Stimulated activated CD8-positive, alpha-beta memory T cell treated with anti-CD3 and anti-CD28 coated beads, Interleukin-15, amount 100 ng/mL, for 48 hours (primary cell): ENCODE results near the gene LRRC61.
A peak's percentile ranks its signal among the peaks of the same experiment; 100 is the strongest.
"Not testable (repeated sequence)": the region's sequence is repeated elsewhere in the genome, so short reads cannot be mapped to it uniquely, and the experiment has no call there.

Experiments
- DNase-seq, 2 donors: peaks; one replicate each; pipeline ENCODE4 v3.0.0-alpha.2; 2020; ENCODE audit warnings: low read depth in 2 of 2

The LRRC61 gene

DNA sequence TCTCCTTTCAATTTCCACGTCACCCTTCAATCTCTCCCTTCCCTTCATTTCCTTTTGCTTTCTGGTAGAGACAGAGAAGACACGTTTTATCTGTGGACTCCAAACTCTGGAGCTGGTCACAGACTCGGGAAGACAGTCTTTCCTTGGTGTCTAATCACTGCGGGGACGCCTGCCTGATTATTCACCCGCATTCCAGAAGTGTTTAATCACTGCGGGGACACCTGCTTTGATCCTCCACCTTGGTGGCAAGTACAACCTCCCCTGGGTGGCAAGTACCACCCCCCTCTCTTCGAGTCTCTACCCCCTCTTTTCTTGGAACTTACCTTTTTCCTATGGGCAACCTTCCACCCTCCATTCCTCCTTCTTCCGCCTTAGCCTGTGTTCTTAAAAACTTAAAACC lies 15.3 kb upstream of the LRRC61 start:
- no peak for DNase-seq

DNA sequence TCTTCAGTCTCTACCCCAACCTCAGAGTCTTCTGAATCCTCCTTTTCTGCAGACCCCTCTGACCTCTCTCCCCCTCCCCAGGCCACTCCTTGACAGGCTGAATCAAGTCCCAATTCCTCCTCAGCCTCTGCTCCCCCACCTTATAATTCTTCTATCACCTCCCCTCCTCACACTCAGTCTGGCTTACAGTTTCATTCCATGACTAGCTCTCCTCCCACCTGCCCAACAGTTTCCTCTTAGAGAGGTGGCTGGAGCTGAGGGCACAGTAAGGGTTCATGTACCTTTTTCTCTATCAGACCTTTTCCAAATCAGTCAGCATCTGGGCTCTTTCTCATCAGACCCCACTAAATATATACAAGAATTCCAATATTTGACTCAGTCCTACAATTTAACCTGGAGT lies 14.6 kb upstream of the LRRC61 start:
- DNase-seq, result no peak

GRCh38 chr7:150311146-150311545 lies 12.0 kb upstream of the LRRC61 start:
- no peak for DNase-seq

GRCh38 chr7:150311711-150312110 lies 11.4 kb upstream of the LRRC61 start:
- DNase-seq, result no peak

DNA sequence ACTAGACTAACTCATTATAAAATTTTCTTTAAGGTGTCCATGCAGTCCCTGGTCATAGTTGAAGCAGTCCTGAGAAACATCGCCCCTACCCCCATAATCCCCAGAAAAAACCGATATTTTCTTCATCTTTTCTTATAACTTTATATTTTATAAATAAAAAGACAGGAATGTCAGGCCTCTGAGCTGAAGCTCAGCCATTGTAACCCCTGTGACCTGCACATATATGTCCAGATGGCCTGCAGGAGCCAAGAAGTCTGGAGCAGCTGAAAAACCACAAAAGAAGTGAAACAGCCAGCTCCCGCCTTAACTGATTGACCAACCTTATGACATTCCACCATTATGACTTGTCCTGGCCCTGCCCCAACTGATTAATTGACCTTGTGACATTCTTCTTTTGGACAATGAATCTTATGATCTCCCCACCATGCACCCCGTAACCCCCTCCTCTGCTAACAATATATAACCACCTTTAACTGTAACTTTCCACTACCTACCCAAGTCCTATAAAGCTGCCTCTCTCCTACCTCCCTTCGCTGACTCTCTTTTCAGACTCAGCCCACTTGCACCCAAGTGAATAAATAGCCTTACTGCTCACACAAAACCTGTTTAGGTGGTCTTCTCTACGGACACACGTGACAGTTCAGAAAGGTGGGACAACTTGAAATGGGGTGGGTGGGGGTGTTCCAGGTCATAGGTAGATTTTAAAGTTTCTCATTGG lies 10.3 kb upstream of the LRRC61 start:
- DNase-seq, result not testable (repeated sequence)

- no peak for DNase-seq
Observed at GRCh38 chr7:150313367-150313809, 9.8 kb upstream of the LRRC61 start.

DNA sequence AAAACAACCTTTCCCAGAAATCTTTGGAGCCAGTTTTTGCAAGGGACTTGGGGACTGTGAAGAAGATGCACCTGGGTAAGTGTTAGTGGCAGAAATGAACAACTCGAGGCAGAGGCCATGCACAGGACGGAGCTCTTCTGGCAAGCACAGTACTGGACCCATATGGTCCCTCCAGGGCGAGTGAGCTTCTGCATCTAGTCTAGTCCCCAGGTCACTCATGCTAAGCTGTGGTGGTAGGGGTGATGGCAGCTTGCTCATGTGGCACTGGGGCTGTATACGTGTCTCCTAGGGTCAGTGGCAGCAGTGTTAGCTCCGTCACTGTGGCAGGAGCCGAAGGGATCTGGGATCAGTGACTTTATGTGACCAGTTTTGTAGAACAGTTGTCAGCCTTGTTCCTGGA lies 9.3 kb upstream of the LRRC61 start:
- no peak for DNase-seq

DNA sequence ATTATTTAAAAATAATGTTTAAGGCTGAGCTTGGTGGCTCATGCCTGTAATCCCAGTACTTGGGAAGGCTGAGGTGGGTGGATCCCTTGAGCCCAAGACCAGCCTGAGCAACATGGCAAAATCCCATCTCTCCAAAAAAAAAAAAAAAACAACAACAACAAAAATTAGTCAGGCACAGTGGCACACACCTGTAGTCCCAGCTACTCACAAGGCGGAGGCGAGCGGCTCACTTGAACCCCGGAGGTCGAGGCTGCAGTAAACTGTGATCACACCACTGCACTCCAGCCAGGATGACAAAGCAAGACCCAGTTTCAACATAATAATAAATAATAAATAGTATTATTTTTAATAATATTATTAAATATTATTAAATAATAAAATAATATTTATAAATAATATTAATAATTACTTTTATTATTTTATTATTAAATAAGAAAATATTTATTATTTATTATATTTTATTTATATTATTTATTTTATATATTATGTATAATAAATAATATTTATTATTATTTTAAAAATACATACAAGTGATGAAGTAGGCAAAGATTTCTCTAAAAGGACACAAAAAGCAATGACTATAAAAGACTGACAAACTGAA lies 8.4 kb upstream of the LRRC61 start:
- no peak for DNase-seq

GRCh38 chr7:150316987-150317386 lies 6.2 kb upstream of the LRRC61 start:
- not testable (repeated sequence) for DNase-seq

DNA sequence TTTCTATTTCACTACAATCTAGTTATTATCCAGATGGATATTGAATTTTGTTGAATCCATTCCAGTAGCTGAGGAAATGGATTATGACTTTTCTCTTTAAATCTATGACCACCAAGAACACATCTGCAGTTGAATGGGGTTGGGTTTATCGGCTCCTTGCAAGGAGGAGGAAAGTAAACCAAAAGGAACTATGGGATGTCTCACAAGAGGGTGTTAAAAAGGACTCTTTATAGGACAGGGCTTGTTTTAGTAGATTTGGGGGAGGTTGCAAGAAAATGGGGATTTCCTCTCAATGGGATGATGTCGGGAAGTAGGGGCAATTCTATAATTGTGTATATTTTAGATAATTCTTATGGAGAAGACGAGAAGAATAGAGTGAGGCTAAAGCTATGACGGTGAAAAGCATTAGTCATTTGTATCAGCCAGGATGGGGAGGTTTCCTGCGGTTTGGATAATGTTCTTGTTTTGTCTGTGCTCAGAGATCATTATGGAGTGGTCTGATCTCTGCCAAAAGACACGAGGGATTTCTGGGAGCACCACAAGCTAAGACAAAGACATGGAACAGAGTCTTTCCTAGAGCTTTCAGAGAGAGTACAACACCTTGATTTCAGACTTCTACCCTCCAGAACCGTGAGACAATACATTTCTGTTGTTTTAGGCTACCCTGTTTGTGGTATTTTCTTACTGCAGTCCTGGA lies 5.3 kb upstream of the LRRC61 start:
- DNase-seq, result no peak

DNA sequence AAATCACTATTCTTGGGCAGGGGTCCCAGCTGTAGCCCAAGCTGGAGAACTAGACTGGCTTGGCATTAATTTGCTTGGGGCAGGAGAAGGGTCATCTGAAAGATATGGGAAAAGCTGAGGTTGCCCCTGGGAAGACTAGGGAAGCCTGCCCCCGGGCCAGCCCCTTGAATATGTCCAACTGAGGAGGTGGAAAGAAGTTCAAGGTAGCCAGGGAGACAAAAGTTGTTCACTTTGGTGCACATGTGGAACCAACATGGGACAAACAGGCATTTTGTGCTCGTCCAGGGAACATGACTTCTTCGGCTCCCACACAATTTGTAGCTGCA lies 1.4 kb upstream of the LRRC61 start:
- DNase-seq, result no peak

- peak; percentile 40 to 50 for DNase-seq
Observed at GRCh38 chr7:150322114-150322832, 882 bp upstream of the LRRC61 start.

DNA sequence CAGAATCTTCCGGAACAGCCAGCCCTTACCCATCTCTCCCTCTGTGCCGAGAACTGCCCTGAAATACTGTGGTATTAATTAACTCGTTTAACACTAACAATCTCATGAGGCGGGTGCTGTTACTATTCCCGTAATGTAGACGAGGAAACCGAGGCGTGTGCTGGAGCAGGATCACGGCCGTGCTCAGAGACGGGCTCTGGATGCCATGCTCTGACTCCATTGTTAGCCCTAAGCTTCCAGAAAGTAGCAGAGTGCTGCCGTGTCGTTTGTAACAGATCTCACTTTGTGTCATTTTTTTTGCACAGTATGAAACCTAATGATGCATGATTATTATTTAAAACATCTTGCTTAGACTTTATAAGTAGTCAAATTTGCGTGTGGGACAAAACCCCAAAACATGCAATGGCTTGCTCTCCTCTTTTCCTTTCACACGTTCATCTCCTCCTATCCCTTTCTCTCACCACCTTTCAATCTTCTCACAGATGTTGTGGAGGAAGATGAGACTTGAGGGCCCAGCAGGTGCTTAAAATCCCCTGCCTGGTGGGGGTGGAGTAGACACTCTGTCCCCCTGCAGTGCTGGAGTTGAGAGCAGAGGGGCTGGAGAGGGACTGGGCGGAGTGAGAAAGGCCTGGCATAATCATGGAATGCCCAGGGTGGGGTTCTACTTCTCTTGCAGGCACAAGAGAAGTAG lies 672 bp downstream of the LRRC61 start:
- DNase-seq, result no peak

- DNase-seq, result no peak
Observed at GRCh38 chr7:150324373-150324961, 1.3 kb downstream of the LRRC61 start.

DNA sequence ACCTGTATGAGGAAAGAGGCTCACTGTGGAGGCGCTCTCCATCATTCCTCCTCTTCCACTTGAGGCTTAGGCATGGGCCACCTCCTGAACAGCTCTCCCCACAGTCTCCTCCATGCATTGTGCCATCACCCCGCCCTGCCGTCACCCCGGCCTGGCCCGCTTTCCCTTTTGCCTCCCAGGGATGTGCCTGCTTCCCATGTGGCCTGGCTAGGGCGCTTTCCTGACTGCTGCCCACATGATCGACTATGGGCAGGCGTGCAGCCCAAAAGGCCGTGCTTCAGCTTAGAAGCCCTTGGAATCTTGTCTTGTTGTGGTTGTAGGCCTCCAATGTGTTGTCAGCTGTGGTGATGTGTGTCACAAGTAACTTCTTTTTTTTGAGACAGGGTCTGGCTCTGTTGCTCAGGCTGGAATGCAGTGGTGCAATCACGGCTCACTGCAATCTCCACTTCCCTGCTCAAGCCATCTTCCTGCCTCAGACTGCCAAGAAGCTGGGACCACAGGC lies 2.0 kb downstream of the LRRC61 start:
- no peak for DNase-seq

- no peak for DNase-seq
Observed at GRCh38 chr7:150325901-150326300, 2.7 kb downstream of the LRRC61 start.

- no peak for DNase-seq
Observed at GRCh38 chr7:150326657-150327268, 3.6 kb downstream of the LRRC61 start.

GRCh38 chr7:150327308-150327707 lies 4.2 kb downstream of the LRRC61 start:
- no peak for DNase-seq

DNA sequence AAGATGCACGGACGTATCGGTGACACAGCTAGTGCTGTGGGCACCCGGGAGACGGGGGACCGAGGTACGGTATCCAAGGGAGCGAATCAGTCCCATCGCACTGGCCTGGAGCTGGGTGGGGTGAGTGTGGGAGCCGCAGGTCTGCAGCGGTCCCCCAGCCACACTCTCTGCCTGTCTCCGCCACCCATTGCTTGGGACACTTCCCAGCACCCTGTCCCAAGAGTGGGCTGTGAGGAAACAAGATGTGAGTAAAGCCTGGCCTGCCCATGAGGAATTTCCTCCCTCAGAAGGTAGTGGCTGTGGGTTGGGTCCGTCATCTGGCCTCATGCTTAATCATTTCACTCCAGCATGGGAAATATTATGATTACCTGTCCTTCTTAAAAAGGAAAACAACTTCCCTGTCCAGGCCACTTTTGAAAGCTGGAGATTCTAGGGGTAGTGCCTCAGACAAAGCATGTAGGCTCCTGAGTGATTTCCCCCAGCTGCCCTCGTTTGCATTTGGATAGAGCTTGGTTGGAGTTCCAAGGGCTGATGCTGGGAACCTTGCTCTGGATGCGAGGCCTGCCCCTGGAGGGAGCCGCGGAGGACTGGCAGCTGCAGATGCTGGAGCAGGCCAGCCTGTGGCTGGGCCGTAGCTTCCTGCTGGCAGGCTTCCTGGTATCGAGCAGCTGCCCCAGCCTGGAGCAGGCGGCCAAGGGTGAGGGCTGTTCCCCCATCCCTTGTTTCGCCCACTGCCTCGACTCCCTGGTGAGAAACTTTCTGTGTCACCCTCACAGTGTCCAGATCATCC lies 6.4 kb downstream of the LRRC61 start:
- DNase-seq, result no peak
